Stimulated activated CD4-positive, alpha-beta T cell treated with anti-CD3 and anti-CD28 coated beads, TNF-alpha, amount 100 ng/mL, for 4 hours (primary cell): ENCODE results near the gene IL18.
"Not testable (repeated sequence)": the region's sequence is repeated elsewhere in the genome, so short reads cannot be mapped to it uniquely, and the experiment has no call there.

Experiments
- DNase-seq, 3 experiments: peaks; one replicate each; pipeline ENCODE4 v3.0.0-alpha.2; 2020; ENCODE audit warnings: low read depth in 3 of 3

IL18 gene

GRCh38 chr11:112121981-112122615, 41.8 kb downstream of the IL18 start:
- DNase-seq = no peak

GRCh38 chr11:112118176-112118575, 45.7 kb downstream of the IL18 start:
- DNase-seq = no peak

- no peak for DNase-seq
These were observed 48.5 kb downstream of the IL18 start for GRCh38 chr11:112115386-112115785.

- no peak for DNase-seq
These were observed 49.4 kb downstream of the IL18 start for GRCh38 chr11:112114460-112114859.

DNA sequence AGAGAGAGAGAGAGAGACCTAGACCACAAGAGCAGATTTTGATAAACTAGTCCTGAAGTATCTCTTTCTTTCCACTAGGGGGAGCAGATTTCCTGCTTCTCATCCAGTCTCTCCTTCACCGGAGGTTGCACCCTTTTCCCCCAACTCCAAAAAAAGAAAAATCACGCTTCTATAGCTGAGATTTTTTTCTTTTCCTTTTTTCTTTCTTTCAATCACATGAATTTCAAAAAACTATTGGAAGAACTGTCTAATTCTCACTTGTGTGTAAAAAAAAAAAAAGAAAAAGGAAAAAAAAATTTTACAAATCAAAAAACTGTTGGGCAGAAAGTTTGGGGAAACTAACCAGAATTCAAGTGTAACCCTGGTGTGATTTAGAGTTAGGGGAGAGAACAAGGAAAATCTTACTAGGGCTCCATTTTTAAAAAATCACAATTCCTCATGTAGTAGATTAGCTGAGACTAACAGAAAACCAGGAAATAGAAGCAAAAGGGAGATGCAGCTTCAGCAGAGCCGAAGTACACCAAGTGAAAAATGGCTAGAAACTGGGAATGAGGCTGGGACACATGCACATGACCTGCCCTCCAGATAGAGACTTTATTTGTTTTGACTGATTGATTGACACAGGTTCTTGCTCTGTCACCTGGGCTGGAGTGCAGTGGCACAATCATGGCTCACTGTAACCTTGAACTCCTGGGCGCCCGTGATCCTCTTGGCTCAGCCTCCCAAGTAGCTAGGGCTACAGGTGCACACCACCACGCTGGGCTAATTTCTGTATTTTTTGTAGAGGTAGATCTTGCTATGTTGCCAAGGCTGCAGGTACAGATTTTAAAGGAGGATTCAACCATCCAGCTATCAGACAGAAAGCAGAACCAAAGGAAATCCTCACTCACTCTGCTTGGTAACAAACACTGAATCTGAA, 50.1 kb downstream of the IL18 start:
- no peak for DNase-seq

- DNase-seq = no peak
These were observed 57.8 kb downstream of the IL18 start for GRCh38 chr11:112106070-112106469.

DNA sequence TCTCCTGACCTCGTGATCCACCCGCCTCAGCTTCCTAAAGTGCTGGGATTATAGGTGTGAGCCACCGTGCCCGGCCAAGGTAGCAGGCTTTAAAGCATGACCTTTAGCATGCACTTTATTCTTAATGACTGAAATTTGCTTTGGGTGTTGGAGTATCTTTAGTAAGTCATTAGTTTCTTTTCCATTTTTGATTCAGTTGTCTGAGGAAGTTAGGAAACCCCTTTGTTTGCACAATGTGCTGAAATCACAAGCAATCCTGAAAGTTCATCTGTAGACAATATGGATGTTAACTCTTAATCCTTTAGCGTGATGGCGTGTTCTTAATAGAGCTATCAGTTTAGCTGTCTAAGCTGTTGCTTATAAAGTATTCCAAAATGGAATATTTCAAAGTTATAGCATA, 60.4 kb downstream of the IL18 start:
- DNase-seq = no peak

GRCh38 chr11:112100462-112100861, 63.4 kb downstream of the IL18 start:
- no peak for DNase-seq

GRCh38 chr11:112097734-112098528, 66.0 kb downstream of the IL18 start:
- DNase-seq = no peak

GRCh38 chr11:112096194-112096593, 67.7 kb downstream of the IL18 start:
- DNase-seq = no peak

DNA sequence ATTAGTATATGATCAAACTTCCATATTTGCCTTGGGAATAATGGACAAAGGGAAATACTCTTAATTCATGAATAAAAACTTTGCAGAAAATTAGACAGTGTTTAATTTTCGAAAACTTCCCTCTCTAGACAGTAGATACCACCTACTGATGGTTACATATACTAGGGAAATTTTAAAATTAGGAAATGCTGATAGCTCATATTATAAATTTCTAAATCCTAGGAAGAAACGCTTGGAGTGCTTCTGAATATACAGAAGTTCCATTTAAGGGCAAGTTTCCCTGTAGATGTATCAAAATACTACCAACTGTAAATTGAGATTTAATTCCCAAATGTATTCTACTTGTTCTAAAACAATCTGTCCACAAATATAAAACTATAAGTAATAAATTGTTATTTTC, 68.6 kb downstream of the IL18 start:
- not testable (repeated sequence) for DNase-seq
